GM23248 (cell line): ENCODE results near the gene WDR64.

Experiments used
- EZH2 ChIP-seq: fragments of 200-600 bp; sonication (generic); IDR thresholded peaks from 2 replicates; pipeline ENCODE4 v1.6.1; 2018; ENCODE audit warnings: antibody characterized with exemption, mild to moderate bottlenecking; ENCODE audit not compliant: insufficient read depth, poor library complexity, severe bottlenecking
- EZH2phosphoT487 ChIP-seq: fragments of 200-600 bp; sonication (generic); IDR thresholded peaks from 2 replicates; pipeline ENCODE4 v1.6.1; 2018; ENCODE audit warnings: antibody characterized with exemption, moderate library complexity, mild to moderate bottlenecking, low read depth; ENCODE audit not compliant: insufficient read depth

GRCh38 chr1:241778117-241778516 is 126.0 kb downstream of the WDR64 start:
- no peak for TF ChIP-seq EZH2phosphoT487
- TF ChIP-seq EZH2, result no peak
